ENCODE results near the gene HMG20A.

DNA sequence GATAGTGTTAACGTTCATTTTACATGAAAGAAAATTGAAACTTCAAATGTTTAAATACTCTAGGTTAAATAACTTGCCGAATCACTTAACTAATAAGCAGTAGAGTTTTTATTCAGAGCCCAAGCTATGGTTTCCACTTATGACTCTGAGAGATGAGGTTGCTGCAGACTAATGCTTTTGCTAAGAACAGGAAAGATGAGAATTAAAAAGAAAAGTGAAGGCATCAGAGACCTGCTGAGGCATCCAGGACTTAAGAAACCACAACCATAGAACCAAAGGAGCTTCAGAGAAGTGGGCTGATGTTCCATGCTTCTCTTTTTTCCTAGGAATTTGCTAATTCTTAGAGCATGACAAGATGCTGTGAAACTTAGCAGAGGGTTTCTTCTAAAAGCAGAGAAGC, 9.5 kb downstream of the HMG20A start:
- TF ChIP-seq ISL1 (CRISPR knock-in tag; IDR thresholded peaks at IDR 0.05) (no peak), ZNF70 (CRISPR knock-in tag; IDR thresholded peaks at IDR 0.05) (no peak), TCF4 (CRISPR knock-in tag; IDR thresholded peaks at IDR 0.05; ENCODE audit: borderline replicate concordance) (no peak), ZFP3 (CRISPR knock-in tag; IDR thresholded peaks at IDR 0.05) (no peak)
- TF ChIP-seq, protein P1, sequence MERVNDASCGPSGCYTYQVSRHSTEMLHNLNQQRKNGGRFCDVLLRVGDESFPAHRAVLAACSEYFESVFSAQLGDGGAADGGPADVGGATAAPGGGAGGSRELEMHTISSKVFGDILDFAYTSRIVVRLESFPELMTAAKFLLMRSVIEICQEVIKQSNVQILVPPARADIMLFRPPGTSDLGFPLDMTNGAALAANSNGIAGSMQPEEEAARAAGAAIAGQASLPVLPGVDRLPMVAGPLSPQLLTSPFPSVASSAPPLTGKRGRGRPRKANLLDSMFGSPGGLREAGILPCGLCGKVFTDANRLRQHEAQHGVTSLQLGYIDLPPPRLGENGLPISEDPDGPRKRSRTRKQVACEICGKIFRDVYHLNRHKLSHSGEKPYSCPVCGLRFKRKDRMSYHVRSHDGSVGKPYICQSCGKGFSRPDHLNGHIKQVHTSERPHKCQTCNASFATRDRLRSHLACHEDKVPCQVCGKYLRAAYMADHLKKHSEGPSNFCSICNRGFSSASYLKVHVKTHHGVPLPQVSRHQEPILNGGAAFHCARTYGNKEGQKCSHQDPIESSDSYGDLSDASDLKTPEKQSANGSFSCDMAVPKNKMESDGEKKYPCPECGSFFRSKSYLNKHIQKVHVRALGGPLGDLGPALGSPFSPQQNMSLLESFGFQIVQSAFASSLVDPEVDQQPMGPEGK (CRISPR knock-in tag; IDR thresholded peaks at IDR 0.05; ENCODE audit: borderline replicate concordance): no peak

Data from SK-N-SH treated with all-trans-retinoic acid at 6 μM for 48 hours (cell line).